CD14-positive monocyte (primary cell): Measurements from ENCODE around the gene ZNF207. TPM values are rescaled to one million over a fixed set of nuclear protein-coding genes. Genes with fewer than 3 reads are reported as not detected.

Experiments
- DNase-seq, 3 donors: peaks; one replicate each; pipeline ENCODE4 v3.0.0-alpha.2; 2011 to 2022
- H2AFZ ChIP-seq: 2 replicates; pipeline ENCODE4 v1.6.0; 2012; ENCODE audit warnings: mild to moderate bottlenecking, low read depth, low read length, inconsistent platforms; ENCODE audit not compliant: insufficient read depth, poor library complexity, severe bottlenecking
- H3K27ac ChIP-seq, 2 donors: 1 replicate in 1 of 2; 2 replicates in 1 of 2; pipeline ENCODE4 v1.5.1; 2012 to 2013; ENCODE audit warnings: low read length in 2 of 2, control low read depth in 1 of 2, inconsistent platforms in 1 of 2, low read depth in 1 of 2, mild to moderate bottlenecking in 1 of 2
- H3K27me3 ChIP-seq, 2 donors: one replicate each; pipeline versions ENCODE4 v1.6.0 to v1.6.1; 2011 to 2013; ENCODE audit warnings: low read length in 2 of 2; ENCODE audit not compliant: control insufficient read depth in 2 of 2, insufficient read depth in 2 of 2
- H3K36me3 ChIP-seq, 2 donors: replicated peaks in 1 of 2; 1 replicate in 1 of 2; 2 replicates in 1 of 2; pipeline versions ENCODE4 v1.5.1 to v1.6.1; 2012 to 2013; ENCODE audit warnings: low read length in 2 of 2, control low read depth in 1 of 2, inconsistent platforms in 1 of 2, mild to moderate bottlenecking in 1 of 2; ENCODE audit not compliant: insufficient read depth in 2 of 2, control insufficient read depth in 1 of 2
- H3K4me1 ChIP-seq, 2 donors: 1 replicate in 1 of 2; 2 replicates in 1 of 2; pipeline versions ENCODE4 v1.5.1 to v1.6.1; 2012 to 2013; ENCODE audit warnings: low read length in 2 of 2, control low read depth in 1 of 2, inconsistent platforms in 1 of 2, mild to moderate bottlenecking in 1 of 2, moderate library complexity in 1 of 2; ENCODE audit not compliant: insufficient read depth in 2 of 2, control insufficient read depth in 1 of 2
- H3K4me2 ChIP-seq: replicated peaks from 2 replicates; pipeline ENCODE3; 2012; ENCODE audit warnings: low read length, moderate library complexity, mild to moderate bottlenecking; ENCODE audit not compliant: poor library complexity, severe bottlenecking; ENCODE audit errors: extremely low read depth
- H3K4me3 ChIP-seq, 3 experiments: fragments of 200-600 bp in 1 of 3; sonication (generic) in 1 of 3; replicated peaks in 1 of 3; 1 replicate in 2 of 3; 2 replicates in 1 of 3; pipeline ENCODE4 v1.5.1; 2011 to 2013; ENCODE audit warnings: low read length in 3 of 3, mild to moderate bottlenecking in 3 of 3, control low read depth in 2 of 3, low read depth in 2 of 3, inconsistent platforms in 1 of 3, moderate library complexity in 1 of 3
- H3K79me2 ChIP-seq: 2 replicates; pipeline ENCODE4 v1.6.0; 2012; ENCODE audit warnings: mild to moderate bottlenecking, control low read depth, inconsistent platforms, low read length, moderate library complexity; ENCODE audit not compliant: insufficient read depth
- H3K9ac ChIP-seq: 2 replicates; pipeline ENCODE4 v1.6.0; 2017; ENCODE audit warnings: low read length, mild to moderate bottlenecking; ENCODE audit not compliant: insufficient read depth, poor library complexity, severe bottlenecking
- H3K9me3 ChIP-seq, 2 donors: replicated peaks in 1 of 2; 1 replicate in 1 of 2; 2 replicates in 1 of 2; pipeline versions ENCODE4 v1.5.1 to v1.6.1; 2012 to 2013; ENCODE audit warnings: low read length in 2 of 2, control low read depth in 1 of 2; ENCODE audit not compliant: control insufficient read depth in 1 of 2, insufficient read depth in 1 of 2
- H4K20me1 ChIP-seq: 2 replicates; pipeline ENCODE4 v1.6.0; 2012; ENCODE audit warnings: mild to moderate bottlenecking, low read length, control low read depth, moderate library complexity; ENCODE audit not compliant: insufficient read depth
- H3K27ac Mint-ChIP-seq, 7 donors: one replicate each; pipeline ENCODE4 v1.8.0; 2020; ENCODE audit warnings: mild to moderate bottlenecking in 7 of 7, mixed read lengths in 7 of 7, moderate library complexity in 6 of 7, inconsistent platforms in 2 of 7
- H3K27me3 Mint-ChIP-seq, 3 donors: one replicate each; pipeline ENCODE4 v1.8.0; 2021 to 2022; ENCODE audit warnings: low read depth in 3 of 3, mild to moderate bottlenecking in 3 of 3, mixed read lengths in 3 of 3, moderate library complexity in 3 of 3, inconsistent platforms in 1 of 3
- H3K36me3 Mint-ChIP-seq, 2 donors: one replicate each; pipeline ENCODE4 v1.8.0; 2020; ENCODE audit warnings: mixed read lengths in 2 of 2, inconsistent platforms in 1 of 2, mild to moderate bottlenecking in 1 of 2
- H3K4me1 Mint-ChIP-seq: one replicate; pipeline ENCODE4 v1.8.0; 2020; ENCODE audit warnings: mild to moderate bottlenecking, mixed read lengths
- H3K4me3 Mint-ChIP-seq, 2 donors: one replicate each; pipeline ENCODE4 v1.8.0; 2020; ENCODE audit warnings: mild to moderate bottlenecking in 2 of 2, mixed read lengths in 2 of 2, moderate library complexity in 1 of 2
- H3K9me3 Mint-ChIP-seq, 7 donors: one replicate each; pipeline ENCODE4 v1.8.0; 2020 to 2022; ENCODE audit warnings: mixed read lengths in 7 of 7, mild to moderate bottlenecking in 6 of 7, moderate library complexity in 6 of 7, inconsistent platforms in 2 of 7
- WGBS: methylation state at CpG from one replicate; pipeline ENCODE4 v1.1.5; 2013; ENCODE audit warnings: missing lambda C conversion rate; ENCODE audit not compliant: insufficient coverage; 5-methylcytosine and 5-hydroxymethylcytosine counted together
- intact Hi-C, 2 donors: fragments of 100-400 bp; cut with micrococcal nuclease; formaldehyde crosslinking; loops; one replicate each; pipeline versions ENCODE4 v1.15.0 to v1.15.1; 2023
- polyA plus RNA-seq, 3 donors: library from polyadenylated mRNA; depleted of rRNA in 1 of 3; unstranded in 2 of 3; stranded (reverse) in 1 of 3; fragments of 300-500 nt in 2 of 3; fragments of >200 nt in 1 of 3; fragmentation: Illumina TruSeq in 2 of 3; gene quantifications; 1 replicate in 2 of 3; 2 replicates in 1 of 3; pipeline ENCODE4 v1.2.3, GENCODE V29; 2012 to 2021
- TF ChIP-seq, protein P1 (sequence below): fragments of 200-600 bp; IDR thresholded peaks from one replicate; pipeline ENCODE4 v1.8.0; 2022; ENCODE audit warnings: antibody characterized with exemption, mild to moderate bottlenecking

The ZNF207 gene
- polyA plus RNA-seq, 3 donors, result 129 to 147 (median 138) TPM

DNA sequence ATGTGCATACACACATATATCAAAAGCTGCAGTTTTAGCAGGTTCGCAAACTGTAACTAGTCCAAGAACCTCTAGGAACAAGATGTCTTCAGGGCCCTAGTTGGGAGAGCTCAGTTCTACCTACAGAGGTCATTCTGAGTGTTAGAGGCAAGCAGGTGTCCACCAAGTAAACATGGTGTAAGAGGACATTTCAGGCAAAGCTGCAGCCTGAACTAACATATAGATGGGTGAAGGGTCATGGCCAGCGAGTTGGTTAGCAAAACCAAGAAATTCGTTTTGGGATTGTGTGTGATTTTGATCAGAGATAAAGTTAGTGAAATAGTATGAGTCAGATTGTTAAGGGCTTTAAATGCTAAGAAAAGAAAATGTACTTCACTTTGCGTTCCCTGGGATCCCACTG is 32.6 kb upstream of the ZNF207 start:
- Mint-ChIP-seq H3K36me3 (peaks cover 0 to 1% of the 10 kb centered on the region in 2 donors), H3K9me3 (peaks cover 0 to 3% (median 0%) of the 10 kb centered on the region in 7 donors), H3K27ac (peak overlapping the region in 1 of 7 donors; percentile 76), H3K4me1 (peaks cover 15% of the 10 kb centered on the region), H3K4me3 (no peak overlapping the region), H3K27me3 (peaks cover 2 to 5% (median 2%) of the 10 kb centered on the region in 3 donors)
- H2AFZ ChIP-seq, result no peak overlapping the region
- no peaks in the 10 kb centered on the region for H4K20me1 ChIP-seq
- intact Hi-C loops, result loop anchor here in 1 of 2 donors (10.0 kb wide), 1 partner anchor 173 kb away; the partner anchor contains the start of gene RHOT1
- TF ChIP-seq, protein P1, sequence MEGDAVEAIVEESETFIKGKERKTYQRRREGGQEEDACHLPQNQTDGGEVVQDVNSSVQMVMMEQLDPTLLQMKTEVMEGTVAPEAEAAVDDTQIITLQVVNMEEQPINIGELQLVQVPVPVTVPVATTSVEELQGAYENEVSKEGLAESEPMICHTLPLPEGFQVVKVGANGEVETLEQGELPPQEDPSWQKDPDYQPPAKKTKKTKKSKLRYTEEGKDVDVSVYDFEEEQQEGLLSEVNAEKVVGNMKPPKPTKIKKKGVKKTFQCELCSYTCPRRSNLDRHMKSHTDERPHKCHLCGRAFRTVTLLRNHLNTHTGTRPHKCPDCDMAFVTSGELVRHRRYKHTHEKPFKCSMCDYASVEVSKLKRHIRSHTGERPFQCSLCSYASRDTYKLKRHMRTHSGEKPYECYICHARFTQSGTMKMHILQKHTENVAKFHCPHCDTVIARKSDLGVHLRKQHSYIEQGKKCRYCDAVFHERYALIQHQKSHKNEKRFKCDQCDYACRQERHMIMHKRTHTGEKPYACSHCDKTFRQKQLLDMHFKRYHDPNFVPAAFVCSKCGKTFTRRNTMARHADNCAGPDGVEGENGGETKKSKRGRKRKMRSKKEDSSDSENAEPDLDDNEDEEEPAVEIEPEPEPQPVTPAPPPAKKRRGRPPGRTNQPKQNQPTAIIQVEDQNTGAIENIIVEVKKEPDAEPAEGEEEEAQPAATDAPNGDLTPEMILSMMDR, result no peak
- no peak overlapping the region for H3K27ac ChIP-seq
- no peaks in the 10 kb centered on the region for H3K36me3 ChIP-seq
- no peak for DNase-seq
- no peaks in the 10 kb centered on the region for H3K9me3 ChIP-seq
- H3K9ac ChIP-seq, result no peak overlapping the region
- peaks cover 6 to 14% of the 10 kb centered on the region in 2 donors for H3K4me1 ChIP-seq
- no peak overlapping the region for H3K4me3 ChIP-seq
- H3K79me2 ChIP-seq, result no peaks in the 10 kb centered on the region
- 87% methylated on average over 4 of the region's 4 CpGs for WGBS
- H3K4me2 ChIP-seq, result no peak overlapping the region
- H3K27me3 ChIP-seq, result peaks cover 0 to 2% of the 10 kb centered on the region in 2 donors

DNA sequence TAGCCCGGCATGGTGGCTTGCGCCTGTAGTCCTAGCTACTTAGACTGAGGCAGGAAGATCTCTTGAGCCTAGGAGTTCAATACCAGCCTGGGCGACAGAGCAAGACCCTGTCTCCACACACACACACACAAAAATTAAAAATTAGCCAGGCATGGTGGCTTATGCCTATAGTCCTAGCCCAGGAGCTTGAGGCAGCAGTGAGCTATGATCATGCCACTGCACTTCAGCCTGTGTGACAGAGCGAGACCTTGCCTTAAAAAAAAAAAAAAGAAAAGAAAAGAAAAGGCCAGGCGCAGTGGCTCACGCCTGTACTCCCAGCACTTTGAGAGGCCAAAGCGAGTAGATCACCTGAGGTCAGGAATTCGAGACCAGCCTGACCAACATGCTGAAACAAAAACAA is 31.9 kb upstream of the ZNF207 start:
- Mint-ChIP-seq H3K9me3 (peaks cover 0 to 3% (median 0%) of the 10 kb centered on the region in 7 donors), H3K36me3 (peaks cover 0 to 2% of the 10 kb centered on the region in 2 donors), H3K4me1 (peaks cover 20% of the 10 kb centered on the region), H3K27me3 (peaks cover 0 to 5% (median 2%) of the 10 kb centered on the region in 3 donors), H3K4me3 (no peak overlapping the region), H3K27ac (peak overlapping the region in 5 of 7 donors; percentile 13 to 95 (median 34))
- Histone ChIP-seq H3K27ac (no peak overlapping the region), H3K9me3 (no peaks in the 10 kb centered on the region), H3K4me1 (peaks cover 10 to 20% of the 10 kb centered on the region in 2 donors), H3K27me3 (peaks cover 0 to 2% of the 10 kb centered on the region in 2 donors), H4K20me1 (no peaks in the 10 kb centered on the region), H3K4me2 (no peak overlapping the region), H3K79me2 (no peaks in the 10 kb centered on the region), H3K4me3 (no peak overlapping the region), H2AFZ (no peak overlapping the region), H3K9ac (no peak overlapping the region), H3K36me3 (no peaks in the 10 kb centered on the region)
- intact Hi-C loops, result loop anchor here in 1 of 2 donors (1.0 to 10.0 kb wide), 2 partner anchors 42 to 173 kb away; partner anchors contain the start of gene RHOT1
- TF ChIP-seq, protein P1, result no peak
- WGBS, result 100% methylated on average over 2 of the region's 8 CpGs
- no peak for DNase-seq
